ENCODE data around the gene ENDOV.

- TF ChIP-seq EZH2phosphoT487 (IDR thresholded peaks at IDR 0.05; ENCODE audit: low read depth, severe bottlenecking, unreplicated experiment) (peak; percentile 46), CTCF (IDR thresholded peaks at IDR 0.05; ENCODE audit: poor library complexity) (no peak), EZH2 (IDR thresholded peaks at IDR 0.05; ENCODE audit: borderline replicate concordance) (peak; percentile 86)
Measured at GRCh38 chr17:80474961-80475909, 60.3 kb downstream of the ENDOV start.

All from hepatocyte (in vitro differentiated cells).